ENCODE data around the gene ITPR1.
A peak's percentile ranks its signal among the peaks of the same experiment; 100 is the strongest.

Gene ITPR1

GRCh38 chr3:4690277-4690676 lies 197.1 kb downstream of the ITPR1 start:
- no peak overlapping the region for H3K4me3 ChIP-seq (ENCODE audit: low read depth, low read length)
- DNase-seq (ENCODE audit: low read depth), result no peak

- H3K4me3 ChIP-seq (ENCODE audit: low read depth, low read length), result no peak overlapping the region
- DNase-seq (ENCODE audit: low read depth), result no peak
Observed at GRCh38 chr3:4693620-4694019, 200.5 kb downstream of the ITPR1 start.

GRCh38 chr3:4695846-4696245 lies 202.7 kb downstream of the ITPR1 start:
- DNase-seq (ENCODE audit: low read depth), result no peak
- H3K4me3 ChIP-seq (ENCODE audit: low read depth, low read length), result no peak overlapping the region

GRCh38 chr3:4696266-4696665 lies 203.1 kb downstream of the ITPR1 start:
- no peak for DNase-seq (ENCODE audit: low read depth)
- H3K4me3 ChIP-seq (ENCODE audit: low read depth, low read length), result no peak overlapping the region

GRCh38 chr3:4698125-4698821 lies 205.1 kb downstream of the ITPR1 start:
- DNase-seq (ENCODE audit: low read depth), result no peak
- H3K4me3 ChIP-seq (ENCODE audit: low read depth, low read length), result no peak overlapping the region

GRCh38 chr3:4703054-4703480 lies 209.9 kb downstream of the ITPR1 start:
- H3K4me3 ChIP-seq (ENCODE audit: low read depth, low read length), result no peak overlapping the region
- no peak for DNase-seq (ENCODE audit: low read depth)

- DNase-seq (ENCODE audit: low read depth), result no peak
- no peak overlapping the region for H3K4me3 ChIP-seq (ENCODE audit: low read depth, low read length)
Observed at GRCh38 chr3:4704552-4704951, 211.4 kb downstream of the ITPR1 start.

GRCh38 chr3:4707324-4707723 lies 214.2 kb downstream of the ITPR1 start:
- no peak for DNase-seq (ENCODE audit: low read depth)
- H3K4me3 ChIP-seq (ENCODE audit: low read depth, low read length), result no peak overlapping the region

GRCh38 chr3:4708230-4708629 lies 215.1 kb downstream of the ITPR1 start:
- no peak overlapping the region for H3K4me3 ChIP-seq (ENCODE audit: low read depth, low read length)
- no peak for DNase-seq (ENCODE audit: low read depth)

- H3K4me3 ChIP-seq (ENCODE audit: low read depth, low read length), result no peak overlapping the region
- no peak for DNase-seq (ENCODE audit: low read depth)
Observed at GRCh38 chr3:4709341-4709740, 216.2 kb downstream of the ITPR1 start.

- no peak for DNase-seq (ENCODE audit: low read depth)
- H3K4me3 ChIP-seq (ENCODE audit: low read depth, low read length), result no peak overlapping the region
Observed at GRCh38 chr3:4710191-4710590, 217.0 kb downstream of the ITPR1 start.

GRCh38 chr3:4711680-4711992 lies 218.5 kb downstream of the ITPR1 start:
- H3K4me3 ChIP-seq (ENCODE audit: low read depth, low read length), result no peak overlapping the region
- no peak for DNase-seq (ENCODE audit: low read depth)

GRCh38 chr3:4712109-4712508 lies 219.0 kb downstream of the ITPR1 start:
- H3K4me3 ChIP-seq (ENCODE audit: low read depth, low read length), result no peak overlapping the region
- DNase-seq (ENCODE audit: low read depth), result no peak

- DNase-seq (ENCODE audit: low read depth), result no peak
- no peak overlapping the region for H3K4me3 ChIP-seq (ENCODE audit: low read depth, low read length)
Observed at GRCh38 chr3:4714045-4714444, 220.9 kb downstream of the ITPR1 start.

- DNase-seq (ENCODE audit: low read depth), result no peak
- no peak overlapping the region for H3K4me3 ChIP-seq (ENCODE audit: low read depth, low read length)
Observed at GRCh38 chr3:4716266-4716665, 223.1 kb downstream of the ITPR1 start.

- no peak overlapping the region for H3K4me3 ChIP-seq (ENCODE audit: low read depth, low read length)
- DNase-seq (ENCODE audit: low read depth), result peak; percentile 66
Observed at GRCh38 chr3:4716706-4717362, 223.7 kb downstream of the ITPR1 start.

GRCh38 chr3:4717363-4717740 lies 224.2 kb downstream of the ITPR1 start:
- no peak overlapping the region for H3K4me3 ChIP-seq (ENCODE audit: low read depth, low read length)
- no peak for DNase-seq (ENCODE audit: low read depth)

- H3K4me3 ChIP-seq (ENCODE audit: low read depth, low read length), result no peak overlapping the region
- no peak for DNase-seq (ENCODE audit: low read depth)
Observed at GRCh38 chr3:4718179-4718736, 225.1 kb downstream of the ITPR1 start.

GRCh38 chr3:4719046-4719501 lies 225.9 kb downstream of the ITPR1 start:
- no peak overlapping the region for H3K4me3 ChIP-seq (ENCODE audit: low read depth, low read length)
- DNase-seq (ENCODE audit: low read depth), result no peak

- no peak overlapping the region for H3K4me3 ChIP-seq (ENCODE audit: low read depth, low read length)
- peak; percentile 71 for DNase-seq (ENCODE audit: low read depth)
Observed at GRCh38 chr3:4720316-4721075, 227.3 kb downstream of the ITPR1 start.
